WTC11 (cell line): ENCODE data around the gene PRM2. TPM values are rescaled to one million over a fixed set of nuclear protein-coding genes. Genes with fewer than 3 reads are reported as not detected.

Experiments
- ATAC-seq: fragments of 200-7000 bp; cut with Tn5 transposase; 2 replicates; pipeline ENCODE4 v1.10.0; 2021; ENCODE audit warnings: mild to moderate bottlenecking, moderate library complexity
- CTCF ChIA-PET: fragments of 300-600 bp; sonication (Branson Sonifier 250); formaldehyde crosslinking; loops from one replicate; lab custom pipeline; 2021; ENCODE audit warnings: antibody characterized with exemption; lab: Charles Lee
- POLR2A ChIA-PET: fragments of 350-600 bp; sonication (Branson Sonifier 250); formaldehyde crosslinking; loops from one replicate; lab custom pipeline; 2021; ENCODE audit warnings: antibody characterized with exemption; lab: Charles Lee
- DNase-seq: peaks from one replicate; pipeline ENCODE4 v3.0.0; 2021; ENCODE audit warnings: low spot score
- H3K27ac Mint-ChIP-seq: 2 replicates; pipeline ENCODE4 v1.8.0; 2021; ENCODE audit warnings: mixed read lengths
- H3K27me3 Mint-ChIP-seq: 2 replicates; pipeline ENCODE4 v1.8.0; 2021; ENCODE audit warnings: low read depth, mild to moderate bottlenecking, moderate library complexity, mixed read lengths
- H3K36me3 Mint-ChIP-seq: 2 replicates; pipeline ENCODE4 v1.8.0; 2021; ENCODE audit warnings: mixed read lengths
- H3K4me1 Mint-ChIP-seq: 2 replicates; pipeline ENCODE4 v1.8.0; 2022; ENCODE audit warnings: mixed read lengths
- H3K4me3 Mint-ChIP-seq: 2 replicates; pipeline ENCODE4 v1.8.0; 2021; ENCODE audit warnings: mild to moderate bottlenecking, moderate library complexity, mixed read lengths
- H3K9me3 Mint-ChIP-seq: 2 replicates; pipeline ENCODE4 v1.8.0; 2021; ENCODE audit warnings: mixed read lengths
- AFF4 ChIP-seq: sonication (generic); formaldehyde crosslinking; IDR thresholded peaks from 2 replicates; pipeline ENCODE4 v1.8.1; 2023; ENCODE audit warnings: mild to moderate bottlenecking, missing genetic modification reagents, borderline replicate concordance
- ATF1 ChIP-seq: sonication (generic); formaldehyde crosslinking; IDR thresholded peaks from 2 replicates; pipeline ENCODE4 v1.8.1; 2023; ENCODE audit warnings: mild to moderate bottlenecking, moderate library complexity, missing genetic modification reagents
- CBFB ChIP-seq: sonication (generic); formaldehyde crosslinking; IDR thresholded peaks from 2 replicates; pipeline ENCODE4 v1.8.1; 2022; ENCODE audit warnings: mild to moderate bottlenecking, low read depth, missing genetic modification reagents
- CREB1 ChIP-seq: sonication (generic); formaldehyde crosslinking; IDR thresholded peaks from 2 replicates; pipeline ENCODE4 v1.8.0; 2023; ENCODE audit warnings: mild to moderate bottlenecking, missing genetic modification reagents
- ETV6 ChIP-seq: sonication (generic); formaldehyde crosslinking; IDR thresholded peaks from 2 replicates; pipeline ENCODE4 v1.8.1; 2022; ENCODE audit warnings: mild to moderate bottlenecking, missing genetic modification reagents
- FOXK1 ChIP-seq: sonication (generic); formaldehyde crosslinking; IDR thresholded peaks from 2 replicates; pipeline ENCODE4 v1.8.0; 2022; ENCODE audit warnings: mild to moderate bottlenecking, moderate library complexity, missing genetic modification reagents
- FOXP1 ChIP-seq: sonication (generic); formaldehyde crosslinking; IDR thresholded peaks from 2 replicates; pipeline ENCODE4 v1.8.0; 2022; ENCODE audit warnings: missing genetic modification reagents, mild to moderate bottlenecking, moderate library complexity, borderline replicate concordance
- GRHL2 ChIP-seq: fragments of 250-450 bp; sonication (Bioruptor Pico); IDR thresholded peaks from 2 replicates; pipeline ENCODE4 v1.8.0; 2022; ENCODE audit warnings: mild to moderate bottlenecking, moderate library complexity; ENCODE audit not compliant: insufficient replicate concordance, severe bottlenecking
- HMGA2 ChIP-seq: fragments of 250-450 bp; sonication (Bioruptor Pico); IDR thresholded peaks from 2 replicates; pipeline ENCODE4 v1.4.0; 2021; ENCODE audit warnings: mild to moderate bottlenecking, moderate library complexity
- JUN ChIP-seq: sonication (generic); formaldehyde crosslinking; IDR thresholded peaks from 2 replicates; pipeline ENCODE4 v1.8.0; 2023; ENCODE audit warnings: mild to moderate bottlenecking, missing genetic modification reagents
- KAT7 ChIP-seq: sonication (generic); formaldehyde crosslinking; IDR thresholded peaks from 2 replicates; pipeline ENCODE4 v1.8.1; 2023; ENCODE audit warnings: missing genetic modification reagents, mild to moderate bottlenecking, borderline replicate concordance
- MYBL2 ChIP-seq: sonication (generic); formaldehyde crosslinking; IDR thresholded peaks from 2 replicates; pipeline ENCODE4 v1.8.1; 2023; ENCODE audit warnings: mild to moderate bottlenecking, moderate library complexity, missing genetic modification reagents
- NFYB ChIP-seq: sonication (generic); formaldehyde crosslinking; conservative IDR thresholded peaks from 2 replicates; pipeline ENCODE4 v1.8.0; 2022; ENCODE audit warnings: low read depth, missing genetic modification reagents
- NR1H2 ChIP-seq: sonication (generic); formaldehyde crosslinking; IDR thresholded peaks from 2 replicates; pipeline ENCODE4 v1.9.0; 2021; ENCODE audit warnings: mild to moderate bottlenecking, moderate library complexity, missing genetic modification reagents
- NR3C1 ChIP-seq: sonication (generic); formaldehyde crosslinking; conservative IDR thresholded peaks from 2 replicates; pipeline ENCODE4 v1.8.1; 2023; ENCODE audit warnings: low read depth, mild to moderate bottlenecking, missing genetic modification reagents
- OVOL2 ChIP-seq: fragments of 250-450 bp; sonication (Bioruptor Pico); IDR thresholded peaks from 2 replicates; pipeline ENCODE4 v1.9.0; 2021; ENCODE audit warnings: mild to moderate bottlenecking, borderline replicate concordance
- PRRX2 ChIP-seq: fragments of 250-450 bp; sonication (Bioruptor Pico); IDR thresholded peaks from 2 replicates; pipeline ENCODE4 v1.8.0; 2021; ENCODE audit warnings: mild to moderate bottlenecking
- SMAD3 ChIP-seq: sonication (generic); formaldehyde crosslinking; IDR thresholded peaks from 2 replicates; pipeline ENCODE4 v1.8.0; 2022; ENCODE audit warnings: missing genetic modification reagents, mild to moderate bottlenecking, borderline replicate concordance
- SMAD4 ChIP-seq: sonication (generic); formaldehyde crosslinking; IDR thresholded peaks from 2 replicates; pipeline ENCODE4 v1.8.0; 2022; ENCODE audit warnings: mild to moderate bottlenecking, missing genetic modification reagents
- TEAD4 ChIP-seq: sonication (generic); formaldehyde crosslinking; IDR thresholded peaks from 2 replicates; pipeline ENCODE4 v1.8.0; 2022; ENCODE audit warnings: mild to moderate bottlenecking, missing genetic modification reagents
- USF2 ChIP-seq: sonication (generic); formaldehyde crosslinking; IDR thresholded peaks from 2 replicates; pipeline ENCODE4 v1.8.1; 2023; ENCODE audit warnings: mild to moderate bottlenecking, missing genetic modification reagents, moderate library complexity
- ZNF219 ChIP-seq: sonication (generic); formaldehyde crosslinking; IDR thresholded peaks from 2 replicates; pipeline ENCODE4 v1.8.0; 2023; ENCODE audit warnings: missing genetic modification reagents, mild to moderate bottlenecking, borderline replicate concordance
- total RNA-seq: library from RNA; stranded (reverse); gene quantifications from 3 replicates; pipeline ENCODE4 v1.2.3, GENCODE V29; 2021
- TF ChIP-seq, protein P1 (sequence below): sonication (generic); formaldehyde crosslinking; IDR thresholded peaks from 2 replicates; pipeline ENCODE4 v1.8.0; 2022; ENCODE audit warnings: mild to moderate bottlenecking, missing genetic modification reagents
- TF ChIP-seq, protein P2 (sequence below): sonication (generic); formaldehyde crosslinking; IDR thresholded peaks from 2 replicates; pipeline ENCODE4 v1.8.0; 2023; ENCODE audit warnings: missing genetic modification reagents
- TF ChIP-seq, protein P3 (sequence below): fragments of 250-450 bp; sonication (Bioruptor Pico); IDR thresholded peaks from 2 replicates; pipeline ENCODE4 v1.9.0; 2021; ENCODE audit warnings: mild to moderate bottlenecking

Gene PRM2
- total RNA-seq, 1 experiment from 2014 or later = not detected

GRCh38 chr16:11256661-11257130, 19.6 kb downstream of the PRM2 start:
- H3K36me3 Mint-ChIP-seq = peaks cover 19% of the 10 kb centered on the region
- ChIA-PET POLR2A (interaction anchor here (0.6 to 3.0 kb wide), 29 partner anchors 16 to 1115 kb away, joined by 3 to 27 read pairs (median 4); no protein-coding TSS in a partner anchor), CTCF (interaction anchor here (0.6 to 5.1 kb wide), 49 partner anchors 9 to 409 kb away, joined by 3 to 104 read pairs (median 7); partner anchors contain the start of genes PRM1, PRM2, PRM3 and TNP2)
- H3K4me1 Mint-ChIP-seq = peaks cover 44% of the 10 kb centered on the region
- TF ChIP-seq, protein P1, sequence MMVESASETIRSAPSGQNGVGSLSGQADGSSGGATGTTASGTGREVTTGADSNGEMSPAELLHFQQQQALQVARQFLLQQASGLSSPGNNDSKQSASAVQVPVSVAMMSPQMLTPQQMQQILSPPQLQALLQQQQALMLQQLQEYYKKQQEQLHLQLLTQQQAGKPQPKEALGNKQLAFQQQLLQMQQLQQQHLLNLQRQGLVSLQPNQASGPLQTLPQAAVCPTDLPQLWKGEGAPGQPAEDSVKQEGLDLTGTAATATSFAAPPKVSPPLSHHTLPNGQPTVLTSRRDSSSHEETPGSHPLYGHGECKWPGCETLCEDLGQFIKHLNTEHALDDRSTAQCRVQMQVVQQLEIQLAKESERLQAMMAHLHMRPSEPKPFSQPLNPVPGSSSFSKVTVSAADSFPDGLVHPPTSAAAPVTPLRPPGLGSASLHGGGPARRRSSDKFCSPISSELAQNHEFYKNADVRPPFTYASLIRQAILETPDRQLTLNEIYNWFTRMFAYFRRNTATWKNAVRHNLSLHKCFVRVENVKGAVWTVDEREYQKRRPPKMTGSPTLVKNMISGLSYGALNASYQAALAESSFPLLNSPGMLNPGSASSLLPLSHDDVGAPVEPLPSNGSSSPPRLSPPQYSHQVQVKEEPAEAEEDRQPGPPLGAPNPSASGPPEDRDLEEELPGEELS = 0 out of 2 replicates have a peak, but pooled peaks have one; percentile 17
- TF ChIP-seq JUN (0 out of 2 replicates have a peak, but pooled peaks have one; percentile 32), TEAD4 (CRISPR knock-in tag) (no peak), HMGA2 (no peak), PRRX2 (CRISPR knock-in tag) (no peak), NR1H2 (CRISPR knock-in tag) (0 out of 2 replicates have a peak, but pooled peaks have one; percentile 2)
- TF ChIP-seq, protein P2, sequence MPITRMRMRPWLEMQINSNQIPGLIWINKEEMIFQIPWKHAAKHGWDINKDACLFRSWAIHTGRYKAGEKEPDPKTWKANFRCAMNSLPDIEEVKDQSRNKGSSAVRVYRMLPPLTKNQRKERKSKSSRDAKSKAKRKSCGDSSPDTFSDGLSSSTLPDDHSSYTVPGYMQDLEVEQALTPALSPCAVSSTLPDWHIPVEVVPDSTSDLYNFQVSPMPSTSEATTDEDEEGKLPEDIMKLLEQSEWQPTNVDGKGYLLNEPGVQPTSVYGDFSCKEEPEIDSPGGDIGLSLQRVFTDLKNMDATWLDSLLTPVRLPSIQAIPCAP (CRISPR knock-in tag) = no peak
- H3K27ac Mint-ChIP-seq = peak overlapping the region; percentile 95
- DNase-seq = peak; percentile 48
- ATAC-seq = peak; percentile 1
- peak overlapping the region; percentile 87 for H3K4me3 Mint-ChIP-seq
- no peaks in the 10 kb centered on the region for H3K9me3 Mint-ChIP-seq
- H3K27me3 Mint-ChIP-seq = no peaks in the 10 kb centered on the region; the same call in 1 of the 2 replicates

- DNase-seq = peak; percentile 90
- Mint-ChIP-seq H3K27me3 (no peaks in the 10 kb centered on the region; the same call in 1 of the 2 replicates), H3K9me3 (no peaks in the 10 kb centered on the region), H3K27ac (peak within 1 kb of the TSS; percentile 95), H3K36me3 (peaks cover 19% of the 10 kb centered on the region), H3K4me1 (peaks cover 44% of the 10 kb centered on the region), H3K4me3 (peak within 1 kb of the TSS; percentile 87)
- CTCF ChIA-PET = interaction anchor here (0.6 to 5.1 kb wide), 64 partner anchors 8 to 409 kb away, joined by 3 to 104 read pairs (median 5); partner anchors contain the start of genes DEXI, LITAF, PRM2 and PRM3
- POLR2A ChIA-PET = interaction anchor here (0.6 to 3.0 kb wide), 38 partner anchors 8 to 1114 kb away, joined by 3 to 27 read pairs (median 4); partner anchors contain the start of gene TNP2
- ATAC-seq = peak; percentile 62
- TF ChIP-seq MYBL2 (CRISPR knock-in tag) (no peak; the same call in 1 of the 2 replicates), SMAD4 (0 out of 2 replicates have a peak, but pooled peaks have one; percentile 26), CREB1 (CRISPR knock-in tag) (no peak), AFF4 (no peak), NFYB (CRISPR knock-in tag) (no peak), KAT7 (CRISPR knock-in tag) (no peak), GRHL2 (CRISPR knock-in tag) (no peak), ETV6 (CRISPR knock-in tag) (no peak; the same call in 1 of the 2 replicates), USF2 (peak; percentile 9; the same call in 1 of the 2 replicates), FOXK1 (CRISPR knock-in tag) (0 out of 2 replicates have a peak, but pooled peaks have one; percentile 28), FOXP1 (peak; percentile 71; the same call in 1 of the 2 replicates), JUN (no peak), OVOL2 (CRISPR knock-in tag) (no peak; the same call in 1 of the 2 replicates), CBFB (no peak), ATF1 (no peak), NR3C1 (CRISPR knock-in tag) (no peak), SMAD3 (CRISPR knock-in tag) (peak; percentile 48; the same call in 1 of the 2 replicates), ZNF219 (CRISPR knock-in tag) (peak; percentile 80; the same call in 1 of the 2 replicates)
- TF ChIP-seq, protein P3, sequence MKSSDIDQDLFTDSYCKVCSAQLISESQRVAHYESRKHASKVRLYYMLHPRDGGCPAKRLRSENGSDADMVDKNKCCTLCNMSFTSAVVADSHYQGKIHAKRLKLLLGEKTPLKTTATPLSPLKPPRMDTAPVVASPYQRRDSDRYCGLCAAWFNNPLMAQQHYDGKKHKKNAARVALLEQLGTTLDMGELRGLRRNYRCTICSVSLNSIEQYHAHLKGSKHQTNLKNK (CRISPR knock-in tag) = 0 out of 2 replicates have a peak, but pooled peaks have one; percentile 37
Measured at GRCh38 chr16:11255737-11256660, 20.3 kb downstream of the PRM2 start, which contains the start of gene SOCS1. Gene SOCS1, minus strand, starts transcription at chr16:11256204. Its CDS starts 726 bp downstream, at chr16:11255478.
